ENCODE results near the gene SH3D19. TPM values are rescaled to one million over a fixed set of nuclear protein-coding genes. Genes with fewer than 3 reads are reported as not detected.
A peak's percentile ranks its signal among the peaks of the same experiment; 100 is the strongest.

Gene SH3D19
- total RNA-seq, 1 donor from 2014 or later, result 86.6 TPM

GRCh38 chr4:151110236-151110635 lies 215.2 kb downstream of the SH3D19 start:
- intact Hi-C loops (cut with DNase I), result no loop called here
- H3K4me3 ChIP-seq, result no peak overlapping the region
- no peak for ATAC-seq
- DNase-seq, result no peak
- peaks cover 57% of the 10 kb centered on the region for H3K36me3 ChIP-seq
- H3K27ac ChIP-seq, result no peak overlapping the region
- peaks cover 5% of the 10 kb centered on the region for H3K4me1 ChIP-seq
- no peak for TF ChIP-seq CTCF (IDR thresholded peaks at IDR 0.05)
- H3K9me3 ChIP-seq, result no peaks in the 10 kb centered on the region
- no peaks in the 10 kb centered on the region for H3K27me3 ChIP-seq (ENCODE audit: low read depth)

- Histone ChIP-seq H3K4me1 (peaks cover 4% of the 10 kb centered on the region), H3K27me3 (ENCODE audit: low read depth) (no peaks in the 10 kb centered on the region), H3K27ac (no peak overlapping the region), H3K36me3 (peaks cover 72% of the 10 kb centered on the region), H3K4me3 (no peak overlapping the region), H3K9me3 (no peaks in the 10 kb centered on the region)
- no peak for DNase-seq
- ATAC-seq, result no peak
- no peak for TF ChIP-seq CTCF (IDR thresholded peaks at IDR 0.05)
- intact Hi-C loops (cut with DNase I), result no loop called here
Observed at GRCh38 chr4:151107063-151107462, 218.3 kb downstream of the SH3D19 start.

DNA sequence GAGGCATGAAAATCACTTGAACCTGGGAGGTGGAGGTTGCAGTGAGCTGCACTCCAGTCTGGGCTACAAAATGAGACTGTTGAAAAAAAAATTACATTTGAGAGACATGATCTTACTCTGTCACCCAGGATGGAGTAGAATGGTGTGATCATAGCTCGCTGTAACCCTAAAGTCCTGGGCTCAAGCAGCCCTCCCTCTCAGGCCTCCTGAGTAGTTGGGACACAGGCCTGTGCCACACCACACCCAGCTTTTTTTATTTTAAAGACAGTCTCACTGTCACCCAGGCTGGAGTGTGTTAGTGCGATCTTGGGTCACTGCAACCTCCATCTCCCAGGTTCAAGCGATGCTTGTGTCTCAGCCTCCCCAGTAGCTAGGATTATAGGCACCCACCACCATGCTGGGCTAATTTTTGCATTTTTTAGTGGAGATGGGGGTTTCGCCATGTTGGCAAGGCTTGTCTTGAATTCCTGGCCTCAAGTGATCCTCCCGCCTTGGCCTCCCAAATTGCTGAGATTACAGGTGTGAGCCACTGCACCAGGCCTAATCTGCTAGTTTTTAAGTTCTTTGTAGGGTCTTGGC lies 219.9 kb downstream of the SH3D19 start:
- TF ChIP-seq CTCF (IDR thresholded peaks at IDR 0.05), result no peak
- peaks cover 19% of the 10 kb centered on the region for H3K4me1 ChIP-seq
- no peak overlapping the region for H3K4me3 ChIP-seq
- intact Hi-C loops (cut with DNase I), result no loop called here
- H3K27ac ChIP-seq, result no peak overlapping the region
- no peaks in the 10 kb centered on the region for H3K27me3 ChIP-seq (ENCODE audit: low read depth)
- DNase-seq (no peak), ATAC-seq (peak; percentile 20 to 45)
- no peaks in the 10 kb centered on the region for H3K9me3 ChIP-seq
- H3K36me3 ChIP-seq, result peaks cover 81% of the 10 kb centered on the region

DNA sequence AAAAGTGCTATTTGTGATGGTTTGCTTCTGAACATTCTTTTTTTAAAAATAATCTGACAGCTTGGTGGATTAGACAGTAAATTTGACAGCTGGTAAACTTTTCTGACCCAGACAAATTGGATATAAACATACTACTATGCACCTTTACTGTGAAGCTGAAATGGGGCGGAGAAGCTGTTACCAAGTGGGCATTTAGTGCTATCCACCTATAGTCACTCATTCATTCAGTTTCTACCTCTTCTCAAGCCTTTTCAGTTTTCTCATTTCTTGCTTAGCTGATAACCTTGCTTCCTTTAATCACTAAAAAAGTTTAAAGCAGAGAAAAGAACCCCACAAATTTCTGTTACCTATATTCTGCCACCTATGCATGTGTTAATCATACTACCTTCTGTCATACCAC lies 220.8 kb downstream of the SH3D19 start:
- no peak overlapping the region for H3K27ac ChIP-seq
- no peak overlapping the region for H3K4me3 ChIP-seq
- ATAC-seq, result no peak
- H3K9me3 ChIP-seq, result no peaks in the 10 kb centered on the region
- H3K36me3 ChIP-seq, result peaks cover 76% of the 10 kb centered on the region
- TF ChIP-seq CTCF (IDR thresholded peaks at IDR 0.05), result no peak
- H3K27me3 ChIP-seq (ENCODE audit: low read depth), result no peaks in the 10 kb centered on the region
- H3K4me1 ChIP-seq, result peaks cover 24% of the 10 kb centered on the region
- intact Hi-C loops (cut with DNase I), result no loop called here
- DNase-seq, result no peak

DNA sequence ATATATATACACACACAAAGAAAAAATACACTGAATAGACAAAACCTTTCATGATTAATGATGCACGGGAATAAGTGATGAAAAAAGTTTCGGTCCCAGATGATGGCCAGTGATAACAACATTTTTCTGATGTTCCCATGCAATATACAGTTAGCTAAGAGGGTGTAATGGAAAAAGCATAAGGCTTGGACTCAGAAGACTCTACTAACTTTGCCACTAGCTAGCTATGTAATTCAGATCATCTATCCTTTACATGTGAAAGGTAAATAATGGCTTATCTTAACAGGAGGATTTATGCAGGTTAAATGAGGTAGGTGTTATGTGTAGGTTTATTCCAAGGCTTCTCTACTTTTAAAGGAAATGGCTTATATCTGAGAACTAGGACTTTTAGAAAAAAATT lies 221.6 kb downstream of the SH3D19 start:
- DNase-seq (no peak), ATAC-seq (no peak)
- Histone ChIP-seq H3K27me3 (ENCODE audit: low read depth) (no peaks in the 10 kb centered on the region), H3K27ac (no peak overlapping the region), H3K9me3 (no peaks in the 10 kb centered on the region), H3K4me3 (no peak overlapping the region), H3K36me3 (peaks cover 76% of the 10 kb centered on the region), H3K4me1 (peaks cover 27% of the 10 kb centered on the region)
- TF ChIP-seq CTCF (IDR thresholded peaks at IDR 0.05), result no peak
- intact Hi-C loops (cut with DNase I), result no loop called here
